HepG2 (cell line): ENCODE results near the gene SLC6A9. TPM values are rescaled to one million over a fixed set of nuclear protein-coding genes. Genes with fewer than 3 reads are reported as not detected.

Experiments
- ATAC-seq: fragments of 200-7000 bp; cut with Tn5 transposase; 3 replicates; pipeline ENCODE4 v1.9.1; 2020; ENCODE audit warnings: mild to moderate bottlenecking, moderate library complexity
- BruUV-seq: library from RNA; stranded (reverse); fragments of 400-500 nt; replicated peaks from 2 replicates; lab custom pipeline; 2021; lab: Mats Ljungman, UMichigan
- CTCF ChIA-PET: fragments of 300-600 bp; formaldehyde crosslinking; extraction: SDS; loops from one replicate; lab custom pipeline; 2021; ENCODE audit warnings: low total read pairs, inconsistent platforms, low intra/inter-chr PET ratio; lab: Yijun Ruan, JAX
- POLR2A ChIA-PET: fragments of 350-600 bp; sonication (Branson Sonifier 250); formaldehyde crosslinking; loops from one replicate; lab custom pipeline; 2020; ENCODE audit warnings: antibody characterized with exemption, inconsistent platforms; lab: Yijun Ruan, JAX
- DNase-seq: peaks from one replicate; pipeline ENCODE4 v3.0.0-alpha.2; 2015; ENCODE audit warnings: low spot score
- FAIRE-seq: peaks from 3 replicates; lab custom pipeline; 2011; peaks lifted over from hg19 to GRCh38; lab: Jason Lieb, UNC
- H2AFZ ChIP-seq: one replicate; pipeline ENCODE4 v1.6.1; 2011; ENCODE audit warnings: low read length, inconsistent platforms
- H3K27ac ChIP-seq: fragments of 300-600 bp; 3 replicates; pipeline ENCODE4 v1.8.0; 2011; ENCODE audit warnings: mixed run types, mild to moderate bottlenecking, mixed read lengths, low read length, inconsistent platforms; ENCODE audit not compliant: insufficient read depth; ENCODE audit errors: extremely low read length
- H3K27me3 ChIP-seq, 2 experiments: fragments of 200-600 bp in 1 of 2; 2 replicates in 1 of 2; 3 replicates in 1 of 2; pipeline versions ENCODE4 v1.6.0 to v1.8.0; 2011; ENCODE audit warnings: low read length in 2 of 2, mild to moderate bottlenecking in 2 of 2, moderate library complexity in 2 of 2, inconsistent platforms in 1 of 2; ENCODE audit not compliant: insufficient read depth in 2 of 2, control insufficient read depth in 1 of 2
- H3K36me3 ChIP-seq, 2 experiments: fragments of 200-600 bp in 1 of 2; replicated peaks in 1 of 2; 2 replicates in 1 of 2; 3 replicates in 1 of 2; pipeline versions ENCODE4 v1.5.1 to v1.8.0; 2011; ENCODE audit warnings: low read length in 2 of 2, inconsistent platforms in 1 of 2; ENCODE audit not compliant: insufficient read depth in 2 of 2, control insufficient read depth in 1 of 2
- H3K4me1 ChIP-seq: 2 replicates; pipeline ENCODE4 v1.5.1; 2012; ENCODE audit warnings: low read length, inconsistent platforms; ENCODE audit not compliant: insufficient read depth
- H3K4me2 ChIP-seq: 2 replicates; pipeline ENCODE4 v1.6.0; 2011; ENCODE audit warnings: low read depth, low read length, inconsistent platforms
- H3K4me3 ChIP-seq, 3 experiments: fragments of 200-600 bp in 1 of 3; sonication (generic), shearing (Covaris generic) in 1 of 3; replicated peaks in 1 of 3; 2 replicates each; pipeline ENCODE4 v1.5.1; 2011 to 2016; ENCODE audit warnings: low read length in 3 of 3, inconsistent platforms in 2 of 3, low read depth in 2 of 3, mild to moderate bottlenecking in 2 of 3, control low read depth in 1 of 3, mixed read lengths in 1 of 3; ENCODE audit not compliant: insufficient read depth in 1 of 3
- H3K79me2 ChIP-seq: one replicate; pipeline ENCODE4 v1.6.1; 2011; ENCODE audit warnings: low read length, inconsistent platforms; ENCODE audit not compliant: insufficient read depth
- H3K9ac ChIP-seq: 2 replicates; pipeline ENCODE4 v1.6.0; 2011; ENCODE audit warnings: mild to moderate bottlenecking, low read depth, low read length, inconsistent platforms; ENCODE audit not compliant: insufficient read depth
- H3K9me3 ChIP-seq: 2 replicates; pipeline ENCODE4 v1.5.1; 2012; ENCODE audit warnings: mild to moderate bottlenecking, low read length
- H4K20me1 ChIP-seq: 2 replicates; pipeline ENCODE4 v1.6.0; 2011; ENCODE audit warnings: inconsistent platforms, mild to moderate bottlenecking, low read length, moderate library complexity; ENCODE audit not compliant: insufficient read depth
- AKNA ChIP-seq: sonication (generic); formaldehyde crosslinking; IDR thresholded peaks from 2 replicates; pipeline ENCODE4 v1.4.0; 2020; ENCODE audit warnings: missing genetic modification reagents, borderline replicate concordance
- CREB1 ChIP-seq, 2 experiments: fragments of 450-650 bp in 1 of 2; IDR thresholded peaks; 2 replicates each; pipeline ENCODE4 v1.6.1; 2016 to 2017; ENCODE audit warnings: control low read depth in 1 of 2, mild to moderate bottlenecking in 1 of 2, missing compliant biosample characterization in 1 of 2, missing genetic modification characterization in 1 of 2
- DPF2 ChIP-seq: sonication (generic); formaldehyde crosslinking; IDR thresholded peaks from 2 replicates; pipeline ENCODE4 v1.4.0; 2020; ENCODE audit warnings: mild to moderate bottlenecking, low read depth, missing genetic modification reagents, borderline replicate concordance
- NCOA1 ChIP-seq: sonication (generic); formaldehyde crosslinking; IDR thresholded peaks from 2 replicates; pipeline ENCODE4 v1.9.0; 2021; ENCODE audit warnings: missing genetic modification reagents
- THYN1 ChIP-seq: sonication (generic); formaldehyde crosslinking; IDR thresholded peaks from 2 replicates; pipeline ENCODE4 v1.8.1; 2023; ENCODE audit warnings: low read depth, mild to moderate bottlenecking, moderate library complexity, missing genetic modification reagents, borderline replicate concordance
- ZFP82 ChIP-seq: sonication (generic); formaldehyde crosslinking; IDR thresholded peaks from 2 replicates; pipeline ENCODE4 v1.5.1; 2020; ENCODE audit warnings: mild to moderate bottlenecking, missing genetic modification reagents, borderline replicate concordance
- ZFP91 ChIP-seq: sonication (generic); formaldehyde crosslinking; IDR thresholded peaks from 2 replicates; pipeline ENCODE4 v1.9.0; 2022; ENCODE audit warnings: missing genetic modification reagents, mild to moderate bottlenecking, borderline replicate concordance
- ZMAT5 ChIP-seq: sonication (generic); formaldehyde crosslinking; IDR thresholded peaks from 2 replicates; pipeline ENCODE4 v1.5.0; 2020; ENCODE audit warnings: mild to moderate bottlenecking, low read depth, missing genetic modification reagents, borderline replicate concordance
- ZNF574 ChIP-seq: sonication (generic); formaldehyde crosslinking; IDR thresholded peaks from 2 replicates; pipeline ENCODE4 v1.4.0; 2020; ENCODE audit warnings: missing genetic modification reagents
- ZNF816 ChIP-seq: sonication (generic); formaldehyde crosslinking; IDR thresholded peaks from 2 replicates; pipeline ENCODE4 v1.8.0; 2022; ENCODE audit warnings: missing genetic modification reagents, mild to moderate bottlenecking, borderline replicate concordance
- WGBS: methylation state at CpG from one replicate; pipeline ENCODE4 v1.1.6; 2017; ENCODE audit warnings: low lambda C conversion rate; 5-methylcytosine and 5-hydroxymethylcytosine counted together
- in situ Hi-C: cut with HindIII; loops from 2 replicates; pipeline ENCODE4 v1.10.0; 2017; ENCODE audit warnings: low pct_unique_long_range_greater_than_20kb; ENCODE audit not compliant: extremely low pct_ligation_motif_present
- intact Hi-C: fragments of 100-400 bp; cut with micrococcal nuclease; formaldehyde crosslinking; loops from one replicate; pipeline ENCODE4 v1.10.0; 2022; ENCODE audit not compliant: unreplicated experiment
- polyA plus RNA-seq, 8 experiments: library from polyadenylated mRNA; depleted of rRNA in 3 of 8; stranded (reverse) in 7 of 8; unstranded in 1 of 8; fragments of >200 nt; fragmentation: Illumina TruSeq in 4 of 8; extraction: Trizol in 4 of 8; gene quantifications; 2 replicates each; pipeline versions ENCODE4 v1.2.1 to v1.2.3, GENCODE V29; 2011 to 2016; ENCODE audit warnings: low read depth in 4 of 8, missing spikeins in 1 of 8, mixed read lengths in 1 of 8; ENCODE audit not compliant: insufficient read depth in 1 of 8
- total RNA-seq, 5 experiments: library from RNA; depleted of rRNA; stranded (reverse); fragments of >200 nt; fragmentation: Illumina TruSeq; extraction: Trizol; gene quantifications; 2 replicates each; pipeline ENCODE4 v1.2.3, GENCODE V29; 2016; ENCODE audit warnings: low read depth in 1 of 5
- TF ChIP-seq, protein P1 (sequence below): sonication (generic); formaldehyde crosslinking; IDR thresholded peaks from 2 replicates; pipeline ENCODE4 v1.8.0; 2022; ENCODE audit warnings: missing genetic modification reagents, low read depth, mild to moderate bottlenecking, borderline replicate concordance

Gene SLC6A9
- total and polyA plus RNA-seq, 2 of the 13 experiments (the other 11 are each of a cell fraction or from before 2014, with no cell fraction given): 8.5 to 9.9 TPM

GRCh38 chr1:44038876-44039657 lies 7.8 kb upstream of the SLC6A9 start:
- no peak overlapping the region for H3K4me2 ChIP-seq
- TF ChIP-seq ZNF574 (CRISPR knock-in tag) (no peak), CREB1 (IDR thresholded peaks at IDR 0.05) (no peak), CREB1 (CRISPR knock-in tag; IDR thresholded peaks at IDR 0.05) (no peak), THYN1 (CRISPR knock-in tag) (no peak), NCOA1 (no peak), ZNF816 (CRISPR knock-in tag) (no peak), ZFP91 (CRISPR knock-in tag) (no peak), AKNA (CRISPR knock-in tag) (no peak), ZFP82 (no peak), DPF2 (no peak), ZMAT5 (no peak)
- TF ChIP-seq, protein P1, sequence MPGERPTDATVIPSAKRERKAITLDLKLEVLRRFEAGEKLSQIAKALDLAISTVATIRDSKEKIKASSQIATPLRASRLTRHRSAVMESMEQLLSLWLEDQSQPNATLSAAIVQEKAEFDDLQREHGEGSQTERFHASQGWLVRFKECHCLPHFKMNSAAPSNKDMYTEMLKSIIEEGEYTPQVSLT (CRISPR knock-in tag): no peak
- H3K27me3 ChIP-seq: peaks cover 0 to 2% of the 10 kb centered on the region in 2 experiments; a peak in 2 of 5 replicates
- peaks cover 38% of the 10 kb centered on the region for H3K4me1 ChIP-seq
- H3K36me3 ChIP-seq: no peaks in the 10 kb centered on the region
- in situ Hi-C loops: no loop called here
- no peak overlapping the region for H3K4me3 ChIP-seq
- no peak for FAIRE-seq
- ChIA-PET CTCF (no interaction called here), POLR2A (no interaction called here)
- H4K20me1 ChIP-seq: no peaks in the 10 kb centered on the region
- no peaks in the 10 kb centered on the region for H3K9me3 ChIP-seq
- DNase-seq: no peak
- no peak overlapping the region for H3K9ac ChIP-seq
- no peak for ATAC-seq
- 42% methylated on average over 2 of the region's 2 CpGs for WGBS
- no peak overlapping the region for H2AFZ ChIP-seq
- no peak overlapping the region for H3K27ac ChIP-seq
- intact Hi-C loops: loop anchor here (10.0 kb wide), 1 partner anchor 104 kb away; the partner anchor contains the start of gene ARTN
- BruUV-seq: no TSS peak
- H3K79me2 ChIP-seq: no peaks in the 10 kb centered on the region
